Adrenal gland (tissue), 5 donors: ENCODE results near the gene LRRC10.

ENCODE experiments used
- POLR2A ChIP-seq, 2 donors: fragments of 450-650 bp; IDR thresholded peaks; one replicate each; pipeline ENCODE4 v1.6.1; 2017; ENCODE audit warnings: antibody characterized with exemption in 2 of 2, mild to moderate bottlenecking in 2 of 2, moderate library complexity in 1 of 2
- TF ChIP-seq, protein P1 (sequence below), 6 experiments: fragments of 450-650 bp in 4 of 6; fragments of 200-600 bp in 2 of 6; sonication (generic) in 1 of 6; IDR thresholded peaks; 1 replicate in 5 of 6; 2 replicates in 1 of 6; pipeline versions ENCODE4 v1.5.1 to v1.8.0; 2016 to 2021; ENCODE audit warnings: antibody characterized with exemption in 6 of 6, mild to moderate bottlenecking in 2 of 6, moderate library complexity in 1 of 6
- donor health status: DM: no; HTN: no; CAD: no.

DNA sequence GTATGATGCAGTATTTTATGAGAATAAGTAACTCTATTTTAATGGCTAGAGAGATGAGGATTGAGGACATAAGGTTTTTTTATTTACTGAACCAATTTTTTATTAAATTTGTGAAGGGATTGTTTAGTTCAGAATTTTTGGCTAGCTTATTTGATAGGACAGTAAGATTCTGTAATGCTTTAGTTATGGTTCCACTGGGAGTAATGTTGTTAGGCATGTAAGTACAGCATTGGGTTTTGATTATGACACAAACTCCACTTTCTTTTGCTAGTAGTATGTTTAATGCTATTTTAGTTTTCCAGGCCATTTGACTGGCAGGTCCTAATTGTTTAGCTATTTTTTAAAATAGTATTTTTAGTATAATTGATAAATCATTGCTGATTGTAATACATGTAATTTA lies 33.8 kb upstream of the LRRC10 start:
- TF ChIP-seq POLR2A (IDR thresholded peaks at IDR 0.05): no peak
- TF ChIP-seq, protein P1, sequence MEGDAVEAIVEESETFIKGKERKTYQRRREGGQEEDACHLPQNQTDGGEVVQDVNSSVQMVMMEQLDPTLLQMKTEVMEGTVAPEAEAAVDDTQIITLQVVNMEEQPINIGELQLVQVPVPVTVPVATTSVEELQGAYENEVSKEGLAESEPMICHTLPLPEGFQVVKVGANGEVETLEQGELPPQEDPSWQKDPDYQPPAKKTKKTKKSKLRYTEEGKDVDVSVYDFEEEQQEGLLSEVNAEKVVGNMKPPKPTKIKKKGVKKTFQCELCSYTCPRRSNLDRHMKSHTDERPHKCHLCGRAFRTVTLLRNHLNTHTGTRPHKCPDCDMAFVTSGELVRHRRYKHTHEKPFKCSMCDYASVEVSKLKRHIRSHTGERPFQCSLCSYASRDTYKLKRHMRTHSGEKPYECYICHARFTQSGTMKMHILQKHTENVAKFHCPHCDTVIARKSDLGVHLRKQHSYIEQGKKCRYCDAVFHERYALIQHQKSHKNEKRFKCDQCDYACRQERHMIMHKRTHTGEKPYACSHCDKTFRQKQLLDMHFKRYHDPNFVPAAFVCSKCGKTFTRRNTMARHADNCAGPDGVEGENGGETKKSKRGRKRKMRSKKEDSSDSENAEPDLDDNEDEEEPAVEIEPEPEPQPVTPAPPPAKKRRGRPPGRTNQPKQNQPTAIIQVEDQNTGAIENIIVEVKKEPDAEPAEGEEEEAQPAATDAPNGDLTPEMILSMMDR (IDR thresholded peaks at IDR 0.05): no peak
